Measurements from ENCODE around the gene NPAS4.
"Not testable (repeated sequence)": the region's sequence is repeated elsewhere in the genome, so short reads cannot be mapped to it uniquely, and the experiment has no call there.

NPAS4 gene

GRCh38 chr11:66418168-66418985 is 2.5 kb upstream of the NPAS4 start:
- DNase-seq (ENCODE audit: low read depth), result peak; percentile 80

DNA sequence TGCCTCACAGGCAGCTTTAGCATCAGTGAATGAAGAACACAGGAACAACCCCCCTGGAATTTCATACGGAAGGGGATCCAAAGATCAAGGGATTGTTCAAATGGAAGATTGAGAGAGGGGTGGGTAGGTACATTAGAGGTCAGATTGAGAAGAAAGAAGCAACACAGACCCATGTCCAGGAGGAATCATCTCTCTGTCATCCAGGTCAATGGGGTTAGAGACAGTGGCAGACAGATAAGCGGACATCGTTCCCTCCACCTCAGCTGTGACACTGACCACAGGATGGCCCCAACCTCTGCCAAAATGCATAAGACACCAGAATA is 1.9 kb upstream of the NPAS4 start:
- no peak for DNase-seq (ENCODE audit: low read depth)

- DNase-seq (ENCODE audit: low read depth), result no peak
These were observed 1.0 kb upstream of the NPAS4 start for GRCh38 chr11:66419825-66420224.

GRCh38 chr11:66421492-66422205 is 814 bp downstream of the NPAS4 start:
- peak; percentile 28 for DNase-seq (ENCODE audit: low read depth)

- DNase-seq (ENCODE audit: low read depth), result no peak
These were observed 5.5 kb downstream of the NPAS4 start for GRCh38 chr11:66426314-66426713.

- no peak for DNase-seq (ENCODE audit: low read depth)
These were observed 8.1 kb downstream of the NPAS4 start for GRCh38 chr11:66428933-66429332.

DNA sequence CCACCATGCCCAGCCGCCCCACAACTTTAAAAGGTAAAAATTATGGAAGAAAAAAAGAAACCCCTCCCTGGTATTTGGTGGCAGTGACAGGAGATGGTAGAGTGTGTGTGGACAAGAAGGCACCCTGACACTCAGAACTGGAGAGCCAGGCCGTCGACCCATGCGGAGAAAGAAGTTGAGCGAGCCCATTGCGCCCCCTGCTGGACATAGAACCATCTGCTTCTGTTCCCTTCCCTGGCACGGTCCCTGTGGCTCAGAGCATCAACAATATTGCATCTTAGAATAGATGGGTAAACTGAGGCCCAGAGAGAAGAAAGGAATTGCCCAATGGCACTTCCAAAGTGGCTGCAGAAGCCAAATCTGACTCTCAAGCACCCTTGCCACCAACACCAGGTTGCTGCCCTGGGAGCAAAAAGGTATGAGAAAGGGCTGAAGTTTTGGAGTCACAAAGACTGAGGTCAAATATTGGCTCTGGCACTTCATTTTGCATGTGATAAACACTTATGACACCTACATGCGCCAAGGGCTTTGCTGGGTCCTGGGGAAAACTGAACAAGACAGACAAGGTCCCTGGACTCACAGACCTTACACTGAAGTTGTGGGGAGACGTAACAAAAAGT is 9.3 kb downstream of the NPAS4 start:
- DNase-seq (ENCODE audit: low read depth), result no peak

GRCh38 chr11:66431287-66431686 is 10.5 kb downstream of the NPAS4 start:
- DNase-seq (ENCODE audit: low read depth), result not testable (repeated sequence)

DNA sequence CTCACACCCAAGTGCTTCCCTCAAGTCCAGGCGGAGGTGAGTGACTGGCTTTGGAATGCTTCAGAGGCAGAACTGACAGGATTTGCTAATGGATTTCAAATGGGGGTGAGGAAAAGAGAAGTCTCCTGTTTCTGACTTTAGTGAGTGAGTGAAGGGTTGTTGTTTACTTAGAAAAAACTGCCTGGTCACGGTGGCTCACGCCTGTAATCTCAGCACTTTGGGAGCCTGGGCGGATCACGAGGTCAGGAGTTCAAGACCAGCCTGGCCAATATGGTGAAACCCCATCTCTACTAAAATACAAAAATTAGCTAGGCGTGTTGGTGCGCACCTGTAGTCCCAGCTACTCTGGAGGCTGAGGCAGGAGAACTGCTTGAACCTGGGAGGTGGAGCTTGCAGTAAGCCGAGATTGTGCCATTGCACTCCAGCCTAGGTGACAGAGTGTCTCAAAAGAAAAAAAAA is 11.1 kb downstream of the NPAS4 start:
- DNase-seq (ENCODE audit: low read depth), result not testable (repeated sequence)

DNA sequence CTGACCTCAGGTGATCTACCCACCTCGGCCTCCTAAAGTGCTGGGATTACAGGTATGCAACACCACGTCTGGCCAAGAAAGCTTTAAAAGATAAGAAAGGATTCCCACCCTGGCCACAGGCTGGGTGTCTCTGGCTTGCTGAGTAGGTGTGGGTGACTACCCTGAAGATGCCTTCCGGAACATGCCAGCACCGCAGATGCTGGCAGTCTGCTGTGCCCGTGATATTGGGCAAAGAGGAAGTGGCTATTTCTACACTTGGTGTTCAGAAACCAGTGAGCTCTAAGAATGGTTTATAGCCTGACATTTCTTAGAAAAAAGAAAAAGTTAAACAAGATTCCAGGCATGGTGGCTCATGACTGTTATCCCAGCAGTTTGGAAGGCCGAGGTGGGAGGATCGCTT is 11.8 kb downstream of the NPAS4 start:
- DNase-seq (ENCODE audit: low read depth), result no peak

DNA sequence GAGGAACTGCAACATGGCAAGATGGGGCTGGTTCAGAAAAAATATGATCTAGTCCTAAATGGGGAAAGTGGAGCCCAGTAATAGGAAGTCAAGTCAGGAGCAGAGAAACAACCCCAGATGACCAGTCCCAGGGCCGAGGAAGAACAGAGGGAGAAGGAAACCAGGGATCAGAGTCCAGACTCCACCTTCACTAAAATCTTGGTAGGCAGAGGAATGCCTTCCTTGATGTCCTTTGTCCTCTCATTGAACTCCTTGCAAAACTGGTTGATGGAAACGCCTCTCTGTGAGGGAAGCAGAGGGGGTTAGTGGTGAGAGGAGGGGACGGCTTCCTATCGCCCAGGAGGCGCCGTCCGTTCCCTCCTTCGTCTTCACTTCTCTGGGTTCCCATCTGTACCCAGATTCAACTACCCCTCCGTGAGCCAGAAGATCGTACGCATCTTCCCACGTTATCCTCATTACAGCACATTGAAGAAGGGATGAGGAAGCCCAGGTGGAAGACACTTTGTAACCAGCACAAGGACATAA is 17.2 kb downstream of the NPAS4 start:
- DNase-seq (ENCODE audit: low read depth), result no peak

GRCh38 chr11:66438504-66439466 is 17.9 kb downstream of the NPAS4 start, which contains the start of gene MRPL11:
Gene MRPL11, minus strand, starts transcription at chr11:66438848. Its CDS starts 94 bp downstream, at chr11:66438754.
- peak; percentile 81 for DNase-seq (ENCODE audit: low read depth)

GRCh38 chr11:66440101-66440939 is 19.5 kb downstream of the NPAS4 start:
- not testable (repeated sequence) for DNase-seq (ENCODE audit: low read depth)

- DNase-seq (ENCODE audit: low read depth), result not testable (repeated sequence)
These were observed 20.1 kb downstream of the NPAS4 start for GRCh38 chr11:66440940-66441282.

DNA sequence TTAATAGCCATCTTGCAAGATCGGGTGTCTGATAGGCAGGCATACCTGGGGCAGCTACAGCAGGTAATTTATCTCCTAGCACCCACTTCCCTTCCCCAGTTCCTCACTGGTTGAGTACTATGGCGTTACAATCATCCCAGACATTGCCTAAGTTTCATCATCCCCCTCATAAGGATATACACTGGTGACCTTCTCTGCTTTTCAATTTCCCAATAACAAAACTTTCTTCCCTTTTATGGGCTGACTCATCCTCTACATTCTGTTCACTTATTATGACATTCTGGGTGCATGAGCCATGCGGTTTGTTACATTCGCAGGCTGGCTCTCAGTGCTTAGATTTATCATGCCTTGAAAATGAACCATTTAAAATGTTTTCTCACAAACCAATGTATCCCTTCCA is 22.8 kb downstream of the NPAS4 start:
- DNase-seq (ENCODE audit: low read depth), result no peak

DNA sequence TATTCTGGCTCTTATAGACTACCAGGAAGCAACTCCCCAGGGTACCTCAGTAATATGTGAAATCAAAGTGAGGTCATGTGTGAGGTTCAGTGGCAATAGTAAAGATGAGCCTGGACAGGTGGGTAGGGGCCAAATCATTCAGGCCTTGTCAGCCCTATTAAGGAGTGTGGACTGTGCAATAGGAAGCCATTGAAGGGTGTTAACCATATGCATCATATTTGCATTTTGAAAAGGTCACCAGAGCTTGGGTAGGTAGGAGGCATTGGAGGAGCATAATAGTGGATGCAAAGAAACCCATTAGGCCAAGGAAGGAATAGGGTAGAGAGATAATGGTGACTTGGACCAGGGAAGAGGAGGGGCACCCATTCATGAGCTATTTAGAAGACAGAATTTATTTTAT is 26.2 kb downstream of the NPAS4 start:
- no peak for DNase-seq (ENCODE audit: low read depth)

DNA sequence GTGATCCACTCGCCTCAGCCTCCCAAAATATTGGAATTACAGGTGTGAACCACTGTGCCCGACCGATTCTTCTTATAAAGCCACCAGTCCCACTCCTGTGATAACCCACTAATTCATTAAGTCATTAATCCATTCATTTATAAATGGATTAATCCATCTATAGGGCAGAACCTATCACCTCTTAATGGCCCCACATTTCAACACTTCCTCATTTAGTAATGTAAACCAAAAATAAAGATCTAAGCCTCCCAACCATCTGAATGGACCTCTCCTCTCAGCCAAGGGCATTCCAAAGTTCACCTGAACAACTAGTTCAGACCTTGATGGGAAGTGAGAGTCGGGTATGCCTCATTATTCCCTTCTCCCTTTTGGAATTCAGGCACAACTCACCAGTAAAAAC is 27.7 kb downstream of the NPAS4 start:
- DNase-seq (ENCODE audit: low read depth), result no peak

DNA sequence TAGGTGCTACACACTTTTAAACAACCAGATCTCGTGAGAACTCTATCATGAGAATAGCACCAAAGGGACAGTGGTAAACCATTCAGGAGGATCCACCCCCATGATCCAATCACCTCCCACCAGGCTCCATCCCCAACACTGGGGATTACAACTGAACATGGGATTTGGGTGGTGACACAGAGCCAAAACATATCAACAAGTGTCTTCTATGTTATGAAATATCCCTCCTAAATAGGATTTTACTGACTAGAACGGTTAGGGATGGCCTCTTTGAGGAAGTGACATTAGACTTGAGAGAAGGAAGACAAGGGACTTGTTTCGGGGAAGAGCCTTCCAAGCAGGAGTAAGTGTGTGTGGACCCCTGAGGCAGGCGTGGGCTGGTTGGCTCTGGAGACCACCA is 29.7 kb downstream of the NPAS4 start:
- DNase-seq (ENCODE audit: low read depth), result no peak

- DNase-seq (ENCODE audit: low read depth), result no peak
These were observed 30.8 kb downstream of the NPAS4 start for GRCh38 chr11:66451663-66452062.

DNA sequence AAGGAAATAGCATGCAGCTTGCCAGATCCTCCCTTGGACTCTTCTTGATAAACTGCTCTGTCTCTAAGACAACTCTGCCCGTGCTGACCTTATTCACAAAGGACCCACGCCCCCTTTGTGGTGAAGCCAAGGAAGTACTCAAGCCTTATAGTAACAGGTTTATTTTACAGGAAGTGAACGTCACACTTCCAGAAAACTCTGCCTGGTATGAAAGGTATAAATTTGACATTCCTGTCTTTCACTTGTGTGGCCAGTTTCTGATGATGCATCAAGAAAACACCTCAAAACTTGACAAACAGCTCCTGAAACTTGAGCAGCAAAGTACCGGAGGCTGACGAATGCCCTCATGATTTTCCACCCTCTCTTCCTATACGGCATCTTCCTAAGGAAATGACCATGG is 33.4 kb downstream of the NPAS4 start:
- DNase-seq (ENCODE audit: low read depth), result no peak

DNA sequence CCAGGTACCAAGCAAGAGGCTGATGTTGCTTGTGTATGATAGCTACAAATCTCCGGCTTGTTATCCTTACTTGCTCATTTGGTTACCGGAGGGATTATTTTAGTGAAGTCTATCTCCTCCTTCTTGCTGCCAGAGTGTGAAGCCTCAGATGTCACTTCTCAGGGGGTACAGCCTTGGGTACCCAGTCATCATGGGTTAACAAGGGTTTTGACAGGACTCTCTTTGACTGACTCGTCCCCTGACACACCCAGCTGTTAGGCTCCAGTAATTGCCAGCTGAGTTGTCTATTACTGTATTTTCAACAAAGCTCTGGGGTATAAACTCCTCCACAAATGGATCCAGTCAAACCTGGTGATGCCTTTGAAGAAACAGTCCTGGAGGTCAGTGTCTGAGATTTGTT is 34.0 kb downstream of the NPAS4 start:
- no peak for DNase-seq (ENCODE audit: low read depth)
